ENCODE measurements around the gene TNRC6A. TPM values are rescaled to one million over a fixed set of nuclear protein-coding genes. Genes with fewer than 3 reads are reported as not detected.
"Not testable (repeated sequence)": the region's sequence is repeated elsewhere in the genome, so short reads cannot be mapped to it uniquely, and the experiment has no call there.

The TNRC6A gene
- total and polyA plus RNA-seq, 10 of the 15 experiments (the other 5 are each of a cell fraction or from before 2014, with no cell fraction given), result 4.6 to 41.3 (median 29.7) TPM

DNA sequence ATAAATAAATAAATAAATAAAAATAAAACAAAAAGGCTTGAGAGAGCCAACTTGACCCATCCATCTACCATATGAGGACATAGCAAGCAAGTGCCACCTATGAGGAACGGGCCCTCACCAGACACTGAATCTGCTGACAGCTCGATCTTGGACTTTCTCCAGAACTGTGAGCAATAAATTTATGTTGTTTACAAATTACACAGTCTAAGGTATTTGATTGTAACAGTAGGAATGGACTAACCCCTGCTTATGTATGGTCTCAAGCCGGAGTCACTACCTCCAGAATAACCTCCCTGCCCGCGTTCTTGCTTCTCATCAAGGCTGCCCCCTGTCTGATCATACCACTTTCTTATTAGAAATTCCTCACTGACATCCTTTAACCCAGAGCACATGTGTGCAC, 126.2 kb downstream of the TNRC6A start (continued):
- TF ChIP-seq, protein P1, sequence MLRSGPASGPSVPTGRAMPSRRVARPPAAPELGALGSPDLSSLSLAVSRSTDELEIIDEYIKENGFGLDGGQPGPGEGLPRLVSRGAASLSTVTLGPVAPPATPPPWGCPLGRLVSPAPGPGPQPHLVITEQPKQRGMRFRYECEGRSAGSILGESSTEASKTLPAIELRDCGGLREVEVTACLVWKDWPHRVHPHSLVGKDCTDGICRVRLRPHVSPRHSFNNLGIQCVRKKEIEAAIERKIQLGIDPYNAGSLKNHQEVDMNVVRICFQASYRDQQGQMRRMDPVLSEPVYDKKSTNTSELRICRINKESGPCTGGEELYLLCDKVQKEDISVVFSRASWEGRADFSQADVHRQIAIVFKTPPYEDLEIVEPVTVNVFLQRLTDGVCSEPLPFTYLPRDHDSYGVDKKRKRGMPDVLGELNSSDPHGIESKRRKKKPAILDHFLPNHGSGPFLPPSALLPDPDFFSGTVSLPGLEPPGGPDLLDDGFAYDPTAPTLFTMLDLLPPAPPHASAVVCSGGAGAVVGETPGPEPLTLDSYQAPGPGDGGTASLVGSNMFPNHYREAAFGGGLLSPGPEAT (IDR thresholded peaks at IDR 0.05; ENCODE audit: low read depth), result no peak
- TF ChIP-seq, protein P2, sequence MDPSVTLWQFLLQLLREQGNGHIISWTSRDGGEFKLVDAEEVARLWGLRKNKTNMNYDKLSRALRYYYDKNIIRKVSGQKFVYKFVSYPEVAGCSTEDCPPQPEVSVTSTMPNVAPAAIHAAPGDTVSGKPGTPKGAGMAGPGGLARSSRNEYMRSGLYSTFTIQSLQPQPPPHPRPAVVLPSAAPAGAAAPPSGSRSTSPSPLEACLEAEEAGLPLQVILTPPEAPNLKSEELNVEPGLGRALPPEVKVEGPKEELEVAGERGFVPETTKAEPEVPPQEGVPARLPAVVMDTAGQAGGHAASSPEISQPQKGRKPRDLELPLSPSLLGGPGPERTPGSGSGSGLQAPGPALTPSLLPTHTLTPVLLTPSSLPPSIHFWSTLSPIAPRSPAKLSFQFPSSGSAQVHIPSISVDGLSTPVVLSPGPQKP (IDR thresholded peaks at IDR 0.05; ENCODE audit: low read depth, low read length), result no peak
- TF ChIP-seq MYB (IDR thresholded peaks at IDR 0.05; ENCODE audit: borderline replicate concordance, low read depth, low read length) (no peak), KDM1A (IDR thresholded peaks at IDR 0.05; ENCODE audit: borderline replicate concordance) (no peak), ZZZ3 (IDR thresholded peaks at IDR 0.05; ENCODE audit: control insufficient read depth, insufficient read length, low read depth) (no peak), HDGF (IDR thresholded peaks at IDR 0.05) (no peak), SIN3A (IDR thresholded peaks at IDR 0.05; ENCODE audit: low read depth, low read length) (no peak)
- TF ChIP-seq, protein P3, sequence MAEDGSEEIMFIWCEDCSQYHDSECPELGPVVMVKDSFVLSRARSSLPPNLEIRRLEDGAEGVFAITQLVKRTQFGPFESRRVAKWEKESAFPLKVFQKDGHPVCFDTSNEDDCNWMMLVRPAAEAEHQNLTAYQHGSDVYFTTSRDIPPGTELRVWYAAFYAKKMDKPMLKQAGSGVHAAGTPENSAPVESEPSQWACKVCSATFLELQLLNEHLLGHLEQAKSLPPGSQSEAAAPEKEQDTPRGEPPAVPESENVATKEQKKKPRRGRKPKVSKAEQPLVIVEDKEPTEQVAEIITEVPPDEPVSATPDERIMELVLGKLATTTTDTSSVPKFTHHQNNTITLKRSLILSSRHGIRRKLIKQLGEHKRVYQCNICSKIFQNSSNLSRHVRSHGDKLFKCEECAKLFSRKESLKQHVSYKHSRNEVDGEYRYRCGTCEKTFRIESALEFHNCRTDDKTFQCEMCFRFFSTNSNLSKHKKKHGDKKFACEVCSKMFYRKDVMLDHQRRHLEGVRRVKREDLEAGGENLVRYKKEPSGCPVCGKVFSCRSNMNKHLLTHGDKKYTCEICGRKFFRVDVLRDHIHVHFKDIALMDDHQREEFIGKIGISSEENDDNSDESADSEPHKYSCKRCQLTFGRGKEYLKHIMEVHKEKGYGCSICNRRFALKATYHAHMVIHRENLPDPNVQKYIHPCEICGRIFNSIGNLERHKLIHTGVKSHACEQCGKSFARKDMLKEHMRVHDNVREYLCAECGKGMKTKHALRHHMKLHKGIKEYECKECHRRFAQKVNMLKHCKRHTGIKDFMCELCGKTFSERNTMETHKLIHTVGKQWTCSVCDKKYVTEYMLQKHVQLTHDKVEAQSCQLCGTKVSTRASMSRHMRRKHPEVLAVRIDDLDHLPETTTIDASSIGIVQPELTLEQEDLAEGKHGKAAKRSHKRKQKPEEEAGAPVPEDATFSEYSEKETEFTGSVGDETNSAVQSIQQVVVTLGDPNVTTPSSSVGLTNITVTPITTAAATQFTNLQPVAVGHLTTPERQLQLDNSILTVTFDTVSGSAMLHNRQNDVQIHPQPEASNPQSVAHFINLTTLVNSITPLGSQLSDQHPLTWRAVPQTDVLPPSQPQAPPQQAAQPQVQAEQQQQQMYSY (CRISPR knock-in tag; IDR thresholded peaks at IDR 0.05), result no peak

DNA sequence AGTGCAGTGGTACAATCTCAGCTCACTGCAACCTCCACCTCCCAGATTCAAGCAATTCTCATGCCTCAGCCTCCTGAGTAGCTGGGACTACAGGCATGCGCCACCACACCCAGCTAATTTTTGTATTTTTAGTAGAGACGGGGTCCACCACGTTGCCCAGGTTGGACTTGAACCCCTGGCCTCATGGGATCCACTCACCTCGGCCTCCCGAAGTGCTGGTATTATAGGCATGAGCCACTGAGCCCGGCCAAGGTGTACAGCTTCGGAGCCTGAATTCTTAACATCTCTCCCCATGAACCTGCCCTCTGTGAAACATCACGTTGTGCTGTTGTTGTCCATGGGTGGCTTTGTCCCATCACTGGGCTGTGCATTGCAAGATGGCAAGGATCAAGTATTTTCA, 127.4 kb downstream of the TNRC6A start:
- POLR2A ChIA-PET; H3K27ac ChIP-seq (ENCODE audit: control insufficient read depth, insufficient read depth); H4K20me1 ChIP-seq (ENCODE audit: control insufficient read depth, insufficient read depth); H3K9me3 ChIP-seq (replicated peaks; ENCODE audit: control insufficient read depth, insufficient read depth, low read length); H3K4me3 ChIP-seq; intact Hi-C loops (cut with micrococcal nuclease; ENCODE audit: unreplicated experiment); H3K27me3 ChIP-seq (replicated peaks in 1 of 2; ENCODE audit: control insufficient read depth in 2 of 2, insufficient read depth in 2 of 2, low read length in 1 of 2); RAD21 ChIA-PET (ENCODE audit: unreplicated experiment); ATAC-seq; H3K4me2 ChIP-seq (ENCODE audit: control insufficient read depth, insufficient read depth); H3K9ac ChIP-seq (ENCODE audit: control insufficient read depth, insufficient read depth, low read length); DNase-seq (ENCODE audit: low read depth, low spot score); FAIRE-seq; H2AFZ ChIP-seq (ENCODE audit: control insufficient read depth, low read depth, low read length); H3K4me1 ChIP-seq (ENCODE audit: control insufficient read depth, insufficient read depth, low read length); in situ Hi-C loops (cut with MboI); SMC1A ChIA-PET (ENCODE audit: uncharacterized antibody, unreplicated experiment); BruUV-seq (replicated peaks); H3K36me3 ChIP-seq (ENCODE audit: control insufficient read depth in 2 of 2, insufficient read depth in 2 of 2, low read length in 1 of 2); H3K79me2 ChIP-seq (ENCODE audit: control insufficient read depth, insufficient read depth, low read length): not testable (repeated sequence)
- WGBS (ENCODE audit: insufficient coverage, insufficient replicate concordance, low lambda C conversion rate, missing lambda C conversion rate), result 46% methylated on average over 8 of the region's 8 CpGs
- CTCF ChIA-PET, result interaction anchor here (0.6 kb wide), 1 partner anchor 264 kb away, joined by 3 read pairs; no protein-coding TSS in a partner anchor
